Measurements from ENCODE around the gene NCEH1.

DNA sequence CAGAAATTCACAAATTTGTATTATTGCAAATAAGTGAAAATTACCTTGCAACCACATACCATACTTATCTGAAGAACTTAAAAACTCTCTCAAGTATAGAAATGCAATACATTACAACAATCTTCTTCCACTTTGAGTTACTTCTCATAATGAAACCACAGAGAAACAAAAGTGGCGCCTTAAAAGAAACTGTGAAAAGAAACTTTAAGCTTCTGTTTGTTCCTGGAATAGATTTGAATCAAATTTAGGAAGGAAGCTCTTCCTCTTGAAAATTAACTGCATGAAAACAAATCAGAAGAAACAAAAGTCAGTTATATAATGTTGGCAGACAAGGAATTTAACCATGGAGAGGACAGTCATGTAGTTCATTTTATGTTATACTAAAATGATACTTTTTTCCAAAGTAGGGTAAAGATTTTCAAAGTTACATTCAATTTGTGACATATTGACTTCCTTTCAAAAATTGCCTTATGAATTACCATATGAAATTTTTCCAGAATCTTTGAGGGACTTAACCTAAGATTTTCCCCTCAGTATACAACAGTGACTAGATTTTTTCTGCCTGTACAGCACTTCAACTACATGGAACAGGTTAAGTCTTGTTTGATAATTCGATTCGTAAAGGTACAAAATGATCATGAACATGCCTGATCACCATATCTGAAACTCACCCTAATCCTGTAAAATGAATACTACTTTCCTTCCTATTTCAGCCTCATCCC lies 130.0 kb downstream of the NCEH1 start:
- TF ChIP-seq CTCF (IDR thresholded peaks at IDR 0.05) (no peak), POLR2A (IDR thresholded peaks at IDR 0.05) (no peak)

Data from thyroid gland (tissue), 4 donors.